Skin epidermis (tissue), 12 donors: ENCODE results near the gene SKP1.
A peak's percentile ranks its signal among the peaks of the same experiment; 100 is the strongest.

Experiments used
- H3K27ac ChIP-seq, 21 experiments: fragments of 200-600 bp; sonication (generic) in 11 of 21; one replicate each; pipeline ENCODE4 v1.5.0; 2020; ENCODE audit warnings: mild to moderate bottlenecking in 3 of 21, inconsistent platforms in 2 of 21, moderate library complexity in 2 of 21
- H3K4me3 ChIP-seq, 7 experiments: fragments of 200-600 bp; sonication (generic) in 2 of 7; one replicate each; pipeline ENCODE4 v1.5.0; 2020; ENCODE audit warnings: inconsistent platforms in 2 of 7, mild to moderate bottlenecking in 2 of 7, moderate library complexity in 1 of 7

The SKP1 gene

DNA sequence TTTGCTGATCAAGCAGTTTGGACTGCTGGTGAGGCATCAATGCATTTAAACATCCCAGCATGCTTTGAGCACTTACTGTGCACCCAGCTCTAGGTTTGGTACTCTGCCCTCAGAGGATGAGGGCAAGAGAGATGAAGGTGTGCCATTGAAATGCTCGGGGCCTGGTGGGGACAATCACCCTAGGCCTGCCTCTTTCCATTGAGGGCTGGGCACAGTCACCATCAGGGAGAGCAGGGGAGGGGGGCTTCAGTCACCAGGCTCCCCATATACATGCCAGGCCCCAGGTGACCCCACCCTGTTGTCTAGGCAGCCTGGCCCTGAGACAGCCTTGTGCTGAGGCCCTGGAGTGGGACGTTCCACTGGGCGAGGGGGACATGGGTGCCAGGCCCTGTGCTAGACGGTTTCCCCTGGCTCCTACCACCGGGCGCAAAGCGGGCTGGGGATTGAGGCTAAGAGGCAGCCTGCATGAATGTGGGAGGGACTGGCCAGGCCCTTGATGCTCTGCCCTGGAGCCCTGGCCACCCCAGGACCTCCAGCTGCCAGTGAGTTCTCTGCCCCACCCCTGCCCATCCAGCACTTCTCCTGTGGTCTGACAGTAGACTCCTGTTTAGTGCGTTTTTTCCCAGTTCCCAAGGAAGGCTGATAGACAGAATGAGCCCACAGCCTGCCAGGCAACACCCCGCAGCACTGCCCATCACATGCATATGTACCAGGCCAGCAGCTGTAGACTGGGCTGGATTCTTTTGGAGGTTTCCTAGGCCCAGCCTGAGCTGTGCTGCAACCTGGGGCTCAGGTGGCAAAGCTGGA is 43.4 kb downstream of the SKP1 start:
- peak overlapping the region in 10 of 21 experiments; percentile 3 to 88 (median 42) for H3K27ac ChIP-seq
- H3K4me3 ChIP-seq = no peak overlapping the region

GRCh38 chr5:134132372-134133187 is 44.2 kb downstream of the SKP1 start:
- H3K4me3 ChIP-seq = no peak overlapping the region
- H3K27ac ChIP-seq = peak overlapping the region in 10 of 21 experiments; percentile 4 to 88 (median 51)

DNA sequence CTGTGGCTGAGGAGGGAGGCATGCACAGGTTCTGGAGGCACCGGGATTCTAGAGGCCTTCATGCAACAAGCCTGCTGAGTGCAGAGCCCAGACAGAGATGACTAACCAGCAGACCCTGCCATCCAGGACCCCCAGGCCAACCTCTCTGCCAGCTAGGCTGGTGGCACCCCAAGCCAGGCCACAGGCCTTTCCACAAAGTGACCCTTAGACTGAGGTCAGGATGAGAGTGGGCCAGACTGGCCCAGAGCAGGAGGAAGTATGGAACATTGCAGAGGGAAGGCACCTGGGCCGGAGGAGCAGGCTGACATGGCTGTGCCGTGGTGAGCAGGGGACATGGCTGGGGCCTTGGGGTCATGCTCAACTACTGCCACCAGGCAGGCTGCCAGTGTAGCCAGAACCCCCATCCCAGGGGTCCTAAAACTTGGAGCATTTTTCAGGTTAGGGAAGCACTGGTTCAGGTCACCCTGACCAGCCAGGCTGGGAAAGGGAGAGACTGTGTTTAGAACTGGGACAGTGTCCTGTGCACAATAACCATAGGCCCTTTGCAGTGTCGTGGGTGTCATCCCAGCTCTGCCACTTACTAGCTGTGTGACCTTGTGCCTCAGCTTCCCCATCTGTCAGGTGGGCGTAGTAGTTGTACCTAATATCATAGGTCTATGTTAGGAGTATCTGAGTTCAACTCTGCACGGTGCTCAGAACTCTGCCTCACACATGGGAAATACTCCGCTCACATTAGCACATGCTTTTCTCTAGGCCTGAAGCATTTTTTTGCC is 45.0 kb downstream of the SKP1 start:
- no peak overlapping the region for H3K4me3 ChIP-seq
- peak overlapping the region in 9 of 21 experiments; percentile 17 to 88 (median 52) for H3K27ac ChIP-seq

- peak overlapping the region in 9 of 21 experiments; percentile 17 to 88 (median 52) for H3K27ac ChIP-seq
- H3K4me3 ChIP-seq = no peak overlapping the region
Observed at GRCh38 chr5:134131165-134131564, 45.6 kb downstream of the SKP1 start.

DNA sequence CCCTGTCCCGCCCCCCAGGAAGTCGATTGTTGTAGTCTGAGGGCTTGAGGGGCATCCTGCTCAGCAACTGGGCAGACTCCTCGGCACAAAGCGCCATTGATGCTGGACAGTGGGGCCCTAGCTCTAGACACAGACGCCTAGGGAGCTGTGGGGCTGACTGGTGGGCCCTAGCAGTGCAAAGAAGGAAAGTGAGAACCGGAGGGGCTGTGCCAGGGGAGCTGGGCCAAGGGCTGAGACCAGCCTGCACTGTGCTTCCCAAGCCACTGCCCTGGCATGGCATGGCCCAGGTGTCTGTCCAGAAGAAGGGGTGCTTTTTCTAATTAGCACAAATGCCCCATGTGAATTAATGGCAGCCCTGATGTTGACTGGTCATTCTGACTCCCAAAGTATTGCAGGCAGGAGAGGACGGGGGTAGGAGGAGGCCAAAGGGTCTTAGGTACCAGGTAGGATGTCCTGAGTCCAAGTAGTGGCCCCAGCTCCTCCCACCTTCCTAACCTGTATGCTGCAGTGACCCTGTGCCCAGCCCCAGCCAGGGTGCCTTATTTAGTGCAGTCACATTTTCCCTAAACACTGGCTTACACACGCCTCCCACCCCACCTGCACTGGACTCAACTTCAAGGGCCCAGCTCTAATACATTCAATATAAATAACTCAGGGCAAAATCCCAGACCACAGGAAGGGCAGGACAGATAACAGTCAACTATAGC is 46.4 kb downstream of the SKP1 start:
- H3K27ac ChIP-seq = peak overlapping the region in 9 of 21 experiments; percentile 3 to 88 (median 34)
- no peak overlapping the region for H3K4me3 ChIP-seq

- no peak overlapping the region for H3K4me3 ChIP-seq
- peak overlapping the region in 10 of 21 experiments; percentile 3 to 88 (median 44) for H3K27ac ChIP-seq
Observed at GRCh38 chr5:134129411-134130238, 47.1 kb downstream of the SKP1 start.

DNA sequence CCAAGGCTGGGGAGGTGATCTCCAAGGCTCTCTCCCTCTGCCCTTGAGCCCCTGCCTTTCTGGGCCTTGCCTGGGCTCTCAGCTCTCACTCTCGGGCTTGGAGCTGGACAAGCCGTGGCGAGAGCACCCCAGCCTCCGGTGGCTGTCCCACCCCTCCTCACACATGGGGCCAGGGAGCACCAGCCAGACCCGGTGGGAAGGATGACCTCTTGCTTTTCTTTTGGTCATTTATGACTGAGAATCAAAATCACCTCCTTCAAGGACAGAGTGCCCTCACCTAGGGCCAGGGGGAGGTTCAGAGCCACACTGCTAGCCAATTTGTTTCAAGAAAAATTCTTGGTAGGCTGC is 48.1 kb downstream of the SKP1 start:
- Histone ChIP-seq H3K27ac (peak overlapping the region in 10 of 21 experiments; percentile 14 to 88 (median 44)), H3K4me3 (no peak overlapping the region)

GRCh38 chr5:134127988-134128647 is 48.6 kb downstream of the SKP1 start:
- peak overlapping the region in 12 of 21 experiments; percentile 14 to 88 (median 36) for H3K27ac ChIP-seq
- H3K4me3 ChIP-seq = no peak overlapping the region

DNA sequence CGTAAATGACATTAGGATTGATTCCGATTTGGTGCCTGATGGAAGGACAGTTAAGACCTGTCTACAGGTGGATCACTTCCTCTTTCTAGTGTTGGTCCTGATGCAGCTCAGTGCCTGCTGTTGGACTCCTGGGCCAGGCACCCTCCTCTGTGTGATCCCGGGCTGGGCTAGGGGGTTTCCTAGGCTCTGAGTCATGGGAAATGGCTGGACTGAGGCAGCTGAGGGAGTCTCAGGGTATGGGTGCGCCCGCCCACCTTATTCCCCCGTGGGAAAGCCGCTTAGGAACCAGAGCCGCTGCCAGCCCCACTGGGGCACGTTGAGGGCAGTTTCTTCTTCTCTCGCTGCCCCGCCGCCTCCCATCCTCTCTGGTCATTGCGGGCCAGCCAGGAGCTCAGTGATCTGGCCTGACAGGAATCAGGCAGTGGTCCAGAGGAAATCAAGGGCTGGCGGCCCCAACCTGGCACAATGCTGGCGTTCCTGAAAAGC is 49.3 kb downstream of the SKP1 start:
- Histone ChIP-seq H3K4me3 (no peak overlapping the region), H3K27ac (peak overlapping the region in 8 of 21 experiments; percentile 9 to 88 (median 48))

GRCh38 chr5:134125039-134126015 is 51.4 kb downstream of the SKP1 start:
- peak overlapping the region in 17 of 21 experiments; percentile 9 to 88 (median 55) for H3K27ac ChIP-seq
- no peak overlapping the region for H3K4me3 ChIP-seq

DNA sequence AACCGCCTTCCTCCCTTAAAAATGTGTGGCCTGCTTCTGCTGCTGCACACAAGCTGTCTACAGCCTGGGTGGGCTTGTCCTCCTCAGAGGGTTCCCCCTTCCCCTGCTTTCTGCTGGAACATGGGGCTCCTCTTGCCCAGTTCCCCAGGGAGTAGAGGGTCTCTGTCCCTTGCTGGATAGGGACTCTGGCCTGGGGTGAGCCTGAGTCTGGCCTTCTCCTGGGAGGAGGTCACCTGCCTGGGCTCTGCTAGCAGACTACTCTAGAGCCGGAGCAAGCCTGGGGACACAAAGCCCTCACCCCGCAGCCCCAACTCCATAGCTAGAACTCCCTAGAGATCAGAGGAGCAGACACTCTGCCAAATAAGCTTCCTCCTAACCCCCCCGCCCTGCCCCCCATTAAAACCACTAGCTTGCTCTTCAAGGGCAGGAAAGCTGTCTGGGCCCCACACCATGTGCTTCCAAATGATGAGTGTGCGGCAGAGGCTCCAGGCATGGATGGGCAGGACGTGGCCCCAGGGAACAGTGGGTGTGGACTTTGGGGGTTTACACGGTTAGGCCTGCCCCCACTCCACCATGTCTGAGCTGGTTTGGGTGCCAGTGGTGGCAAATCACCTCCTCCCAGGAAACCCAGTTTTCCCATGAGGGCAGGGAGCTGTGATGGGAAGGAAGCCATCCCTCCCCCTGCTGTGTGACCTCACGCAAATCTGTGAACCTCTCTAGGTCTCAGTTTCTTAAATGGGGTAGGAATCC is 52.3 kb downstream of the SKP1 start:
- H3K4me3 ChIP-seq = no peak overlapping the region
- peak overlapping the region in 15 of 21 experiments; percentile 9 to 88 (median 55) for H3K27ac ChIP-seq

DNA sequence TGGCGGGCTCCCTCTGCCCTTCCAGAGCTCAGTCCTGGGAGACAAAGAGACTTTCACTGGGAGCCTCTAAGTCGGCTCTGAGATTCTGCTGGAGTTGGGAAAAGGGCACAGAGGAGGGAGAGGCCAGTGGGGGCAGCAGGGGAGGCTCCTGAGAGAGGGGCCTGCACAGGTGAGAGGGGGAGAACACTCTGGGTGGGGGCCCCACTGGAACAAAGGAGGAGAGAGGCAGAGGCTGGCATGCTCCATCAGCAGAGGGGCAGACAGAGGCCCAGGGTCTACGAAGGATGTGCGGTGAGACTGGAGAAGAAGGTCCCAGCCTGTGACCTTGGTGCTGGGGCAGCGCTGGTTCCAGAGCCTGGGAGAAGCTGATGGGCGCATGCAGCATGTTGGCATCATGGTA is 53.4 kb downstream of the SKP1 start:
- Histone ChIP-seq H3K4me3 (peak overlapping the region in 1 of 7 experiments; percentile 4), H3K27ac (peak overlapping the region in 8 of 21 experiments; percentile 10 to 88 (median 56))

DNA sequence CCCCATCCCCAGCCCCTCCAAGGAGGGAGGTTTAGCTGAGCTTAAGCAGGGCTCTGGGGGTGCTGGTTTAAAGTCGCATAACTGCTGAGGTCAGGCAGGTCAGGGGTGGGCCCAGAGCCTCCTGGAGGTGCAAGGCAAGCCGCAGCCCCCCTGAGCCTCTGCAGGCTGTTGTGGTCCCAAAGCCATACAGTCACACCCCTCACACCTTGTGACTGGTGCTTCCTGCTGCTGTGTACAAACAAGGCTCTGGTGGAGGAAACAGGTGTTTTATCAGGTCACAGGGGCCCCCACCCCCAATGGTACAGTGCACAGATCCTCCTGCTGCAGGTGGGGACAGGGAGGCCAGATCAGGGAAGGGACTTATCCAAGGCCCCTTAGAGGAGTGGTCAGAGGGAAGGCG is 54.2 kb downstream of the SKP1 start:
- H3K4me3 ChIP-seq = peak overlapping the region in 1 of 7 experiments; percentile 4
- peak overlapping the region in 8 of 21 experiments; percentile 8 to 88 (median 56) for H3K27ac ChIP-seq

DNA sequence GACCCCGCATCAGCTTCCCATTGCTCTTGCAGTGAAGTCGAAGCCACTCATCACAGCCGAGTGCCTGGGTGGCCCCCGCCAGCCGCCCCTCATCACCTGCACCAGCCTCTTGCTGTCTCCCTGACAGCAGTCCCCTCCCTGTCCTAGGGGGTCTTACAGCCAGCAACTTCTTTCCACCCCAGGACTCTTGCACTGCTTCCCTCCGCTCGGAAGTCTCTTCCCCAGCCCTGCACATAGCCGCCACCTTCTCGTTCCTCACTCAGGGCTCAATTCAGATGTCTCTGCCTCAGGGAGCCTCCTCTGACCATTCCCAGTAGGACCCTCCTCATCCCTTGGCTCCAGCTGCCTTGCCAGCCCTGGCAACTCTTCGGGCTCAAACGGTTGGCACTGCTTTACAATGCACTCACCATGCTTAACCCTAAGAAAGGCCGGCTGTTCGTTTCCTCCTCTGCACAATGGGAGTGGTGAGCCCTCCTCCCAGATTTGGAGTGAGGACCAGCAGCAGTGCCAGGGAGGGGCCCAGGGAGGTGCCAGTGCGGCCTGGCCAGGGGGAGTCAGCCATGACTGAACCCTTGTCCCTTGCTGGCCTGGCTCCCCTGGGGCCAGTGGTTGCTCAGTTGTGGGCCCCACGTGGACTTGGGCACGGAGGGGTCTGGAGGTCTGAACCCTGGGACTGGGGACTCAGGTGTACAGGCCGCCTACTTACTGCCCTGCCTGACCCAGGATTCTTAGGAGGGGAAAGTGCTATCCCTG is 56.2 kb downstream of the SKP1 start:
- Histone ChIP-seq H3K27ac (peak overlapping the region in 6 of 21 experiments; percentile 20 to 70 (median 37)), H3K4me3 (no peak overlapping the region)

- H3K27ac ChIP-seq = peak overlapping the region in 6 of 21 experiments; percentile 20 to 70 (median 38)
- peak overlapping the region in 1 of 7 experiments; percentile 17 for H3K4me3 ChIP-seq
Observed at GRCh38 chr5:134119720-134120119, 57.0 kb downstream of the SKP1 start.
